Endothelial cell of umbilical vein (primary cell): Measurements from ENCODE around the gene ATF1. TPM values are rescaled to one million over a fixed set of nuclear protein-coding genes. Genes with fewer than 3 reads are reported as not detected.

Experiments
- BruUV-seq: library from RNA; stranded (reverse); fragments of 400-500 nt; replicated peaks from 2 replicates; lab custom pipeline; 2021; lab: Mats Ljungman, UMichigan
- CTCF ChIA-PET: fragments of 300-600, 350-600 bp; sonication (Branson Sonifier 250); formaldehyde crosslinking; loops from one replicate; lab custom pipeline; 2021; ENCODE audit warnings: antibody characterized with exemption, inconsistent platforms; lab: Charles Lee
- POLR2A ChIA-PET: fragments of 300-600, 350-600 bp; sonication (Branson Sonifier 250); formaldehyde crosslinking; loops from one replicate; lab custom pipeline; 2021; ENCODE audit warnings: antibody characterized with exemption, inconsistent platforms; lab: Charles Lee
- DNase-seq: peaks from one replicate; pipeline ENCODE4 v3.0.0-alpha.2; 2011; ENCODE audit warnings: low read depth, low spot score
- FAIRE-seq: peaks from 2 replicates; lab custom pipeline; 2011; peaks lifted over from hg19 to GRCh38; lab: Jason Lieb, UNC
- H2AFZ ChIP-seq: 2 replicates; pipeline ENCODE4 v1.6.0; 2012; ENCODE audit warnings: low read depth, low read length, control low read depth, inconsistent platforms
- H3K27ac ChIP-seq: 2 replicates; pipeline ENCODE4 v1.5.1; 2011; ENCODE audit warnings: low read depth, mild to moderate bottlenecking, control low read depth, low read length, moderate library complexity; ENCODE audit not compliant: insufficient read depth
- H3K27me3 ChIP-seq, 2 experiments: 2 replicates each; pipeline versions ENCODE4 v1.6.0 to v1.6.1; 2011; ENCODE audit warnings: low read length in 2 of 2, mixed read lengths in 1 of 2; ENCODE audit not compliant: control insufficient read depth in 2 of 2, insufficient read depth in 2 of 2
- H3K36me3 ChIP-seq, 2 experiments: 2 replicates in 1 of 2; 3 replicates in 1 of 2; pipeline ENCODE4 v1.5.1; 2011; ENCODE audit warnings: low read length in 2 of 2, mild to moderate bottlenecking in 1 of 2, moderate library complexity in 1 of 2; ENCODE audit not compliant: control insufficient read depth in 2 of 2, insufficient read depth in 2 of 2; ENCODE audit errors: extremely low read depth in 1 of 2
- H3K4me1 ChIP-seq: 3 replicates; pipeline ENCODE4 v1.5.1; 2011; ENCODE audit warnings: mild to moderate bottlenecking, low read length; ENCODE audit not compliant: control insufficient read depth, insufficient read depth; ENCODE audit errors: extremely low read depth
- H3K4me2 ChIP-seq: 2 replicates; pipeline ENCODE4 v1.6.1; 2011; ENCODE audit warnings: low read length, control low read depth, mixed read lengths; ENCODE audit not compliant: insufficient read depth
- H3K4me3 ChIP-seq, 3 experiments: fragments of 200-600 bp in 1 of 3; sonication (generic), shearing (Covaris generic) in 1 of 3; replicated peaks in 1 of 3; 2 replicates each; pipeline ENCODE4 v1.5.1; 2011 to 2016; ENCODE audit warnings: control low read depth in 3 of 3, low read length in 3 of 3, mild to moderate bottlenecking in 2 of 3, inconsistent platforms in 1 of 3, low read depth in 1 of 3, moderate library complexity in 1 of 3; ENCODE audit not compliant: insufficient read depth in 1 of 3
- H3K79me2 ChIP-seq: 2 replicates; pipeline ENCODE4 v1.6.0; 2012; ENCODE audit warnings: low read length, inconsistent platforms; ENCODE audit not compliant: control insufficient read depth, insufficient read depth
- H3K9ac ChIP-seq: replicated peaks from 2 replicates; pipeline ENCODE3; 2011; ENCODE audit warnings: low read length, control low read depth; ENCODE audit not compliant: insufficient read depth; ENCODE audit errors: extremely low read depth
- H3K9me1 ChIP-seq: replicated peaks from 3 replicates; pipeline ENCODE4 v1.6.0; 2011; ENCODE audit warnings: mild to moderate bottlenecking, low read length; ENCODE audit not compliant: control insufficient read depth, insufficient read depth; ENCODE audit errors: extremely low read depth
- H3K9me3 ChIP-seq: replicated peaks from 2 replicates; pipeline ENCODE4 v1.5.1; 2012; ENCODE audit warnings: low read length, inconsistent platforms; ENCODE audit not compliant: control insufficient read depth, insufficient read depth
- H4K20me1 ChIP-seq: replicated peaks from 2 replicates; pipeline ENCODE3; 2011; ENCODE audit warnings: mild to moderate bottlenecking, low read length; ENCODE audit not compliant: control insufficient read depth, insufficient read depth; ENCODE audit errors: extremely low read depth
- EZH2 ChIP-seq: IDR thresholded peaks from 2 replicates; pipeline ENCODE4 v1.6.1; 2012; ENCODE audit warnings: borderline replicate concordance, low read depth, mild to moderate bottlenecking, moderate library complexity, low read length, inconsistent platforms; ENCODE audit not compliant: severe bottlenecking
- FOS ChIP-seq: IDR thresholded peaks from 2 replicates; pipeline ENCODE4 v1.6.1; 2011; ENCODE audit warnings: mild to moderate bottlenecking, low read length, moderate library complexity, borderline replicate concordance; ENCODE audit not compliant: insufficient read depth
- GATA2 ChIP-seq: IDR thresholded peaks from 2 replicates; pipeline ENCODE4 v1.7.0; 2011; ENCODE audit warnings: low read depth, mild to moderate bottlenecking, moderate library complexity, mixed read lengths, low read length; ENCODE audit not compliant: insufficient read length, insufficient read depth
- JUN ChIP-seq: IDR thresholded peaks from 2 replicates; pipeline ENCODE4 v1.6.1; 2011; ENCODE audit warnings: borderline replicate concordance, low read depth; ENCODE audit not compliant: insufficient read length, insufficient read depth
- MYC ChIP-seq: IDR thresholded peaks from one replicate; pipeline ENCODE4 v1.6.1; 2011; ENCODE audit warnings: mild to moderate bottlenecking, low read depth, low read length
- POLR2A ChIP-seq: IDR thresholded peaks from 2 replicates; pipeline ENCODE4 v1.6.1; 2012; ENCODE audit warnings: low read depth, mild to moderate bottlenecking, control low read depth, low read length
- POLR2AphosphoS5 ChIP-seq: IDR thresholded peaks from 2 replicates; pipeline ENCODE4 v1.6.1; 2012; ENCODE audit warnings: low read depth, mild to moderate bottlenecking, control low read depth, low read length, moderate library complexity; ENCODE audit not compliant: insufficient read depth
- dilution Hi-C: fragments of 300-500 bp; cut with MboI; formaldehyde crosslinking; loops from one replicate; pipeline ENCODE4 v1.15.0; 2019; ENCODE audit warnings: low sequenced_read_pairs; ENCODE audit not compliant: extremely low pct_ligation_motif_present
- intact Hi-C: fragments of 100-400 bp; cut with micrococcal nuclease; formaldehyde crosslinking; loops from one replicate; pipeline ENCODE4 v1.10.0; 2022
- polyA plus RNA-seq, 4 experiments: library from polyadenylated mRNA; depleted of rRNA in 3 of 4; stranded (reverse) in 3 of 4; unstranded in 1 of 4; fragments of >200 nt; gene quantifications; 2 replicates each; pipeline versions ENCODE4 v1.2.1 to v1.2.3, GENCODE V29; 2011 to 2012; ENCODE audit warnings: missing spikeins in 1 of 4
- total RNA-seq: library from RNA; stranded (reverse); gene quantifications from 2 replicates; pipeline ENCODE4 v1.2.3, GENCODE V29; 2021
- TF ChIP-seq, protein P1 (sequence below): IDR thresholded peaks from 2 replicates; pipeline ENCODE4 v1.6.1; 2011; ENCODE audit not compliant: insufficient read depth, insufficient read length
- TF ChIP-seq, protein P2 (sequence below), 2 donors: IDR thresholded peaks; 1 replicate in 1 of 2; 2 replicates in 1 of 2; pipeline ENCODE4 v1.5.1; 2011; ENCODE audit warnings: low read length in 2 of 2, mild to moderate bottlenecking in 2 of 2, moderate library complexity in 2 of 2, control low read depth in 1 of 2, inconsistent platforms in 1 of 2, low read depth in 1 of 2; ENCODE audit not compliant: insufficient read depth in 1 of 2; ENCODE audit errors: extremely low read depth in 1 of 2

The ATF1 gene
- total and polyA plus RNA-seq, 2 donors (not counting 3 experiments of a cell fraction or from before 2014, with no cell fraction given): 14.5 to 26.7 TPM

DNA sequence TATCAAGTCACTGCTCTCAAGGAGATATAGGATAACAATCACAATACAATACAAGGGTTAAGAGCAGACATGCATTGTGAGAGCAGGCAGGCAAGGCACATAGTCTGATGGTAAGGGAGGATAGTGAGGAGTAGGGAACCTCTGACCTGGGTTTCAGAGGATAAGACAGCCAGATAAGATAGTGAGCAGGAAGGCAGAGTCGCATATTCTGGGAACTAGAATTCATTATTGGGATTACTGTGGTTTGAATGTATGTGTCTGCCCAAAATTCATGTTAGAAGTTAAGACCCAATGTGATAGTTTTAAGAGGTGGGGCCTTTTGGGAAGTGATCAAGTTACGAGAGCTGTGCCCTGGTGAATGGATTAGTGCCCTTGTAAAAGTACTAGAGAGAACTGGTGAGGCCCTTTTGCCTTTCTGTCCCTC, 14.4 kb upstream of the ATF1 start:
- no peak for FAIRE-seq
- TF ChIP-seq JUN (no peak), POLR2A (no peak), GATA2 (no peak), POLR2AphosphoS5 (no peak), EZH2 (no peak), MYC (no peak), FOS (no peak)
- TF ChIP-seq, protein P1, sequence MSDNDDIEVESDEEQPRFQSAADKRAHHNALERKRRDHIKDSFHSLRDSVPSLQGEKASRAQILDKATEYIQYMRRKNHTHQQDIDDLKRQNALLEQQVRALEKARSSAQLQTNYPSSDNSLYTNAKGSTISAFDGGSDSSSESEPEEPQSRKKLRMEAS: no peak
- TF ChIP-seq, protein P2, sequence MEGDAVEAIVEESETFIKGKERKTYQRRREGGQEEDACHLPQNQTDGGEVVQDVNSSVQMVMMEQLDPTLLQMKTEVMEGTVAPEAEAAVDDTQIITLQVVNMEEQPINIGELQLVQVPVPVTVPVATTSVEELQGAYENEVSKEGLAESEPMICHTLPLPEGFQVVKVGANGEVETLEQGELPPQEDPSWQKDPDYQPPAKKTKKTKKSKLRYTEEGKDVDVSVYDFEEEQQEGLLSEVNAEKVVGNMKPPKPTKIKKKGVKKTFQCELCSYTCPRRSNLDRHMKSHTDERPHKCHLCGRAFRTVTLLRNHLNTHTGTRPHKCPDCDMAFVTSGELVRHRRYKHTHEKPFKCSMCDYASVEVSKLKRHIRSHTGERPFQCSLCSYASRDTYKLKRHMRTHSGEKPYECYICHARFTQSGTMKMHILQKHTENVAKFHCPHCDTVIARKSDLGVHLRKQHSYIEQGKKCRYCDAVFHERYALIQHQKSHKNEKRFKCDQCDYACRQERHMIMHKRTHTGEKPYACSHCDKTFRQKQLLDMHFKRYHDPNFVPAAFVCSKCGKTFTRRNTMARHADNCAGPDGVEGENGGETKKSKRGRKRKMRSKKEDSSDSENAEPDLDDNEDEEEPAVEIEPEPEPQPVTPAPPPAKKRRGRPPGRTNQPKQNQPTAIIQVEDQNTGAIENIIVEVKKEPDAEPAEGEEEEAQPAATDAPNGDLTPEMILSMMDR (IDR thresholded peaks at IDR 0.05; ENCODE audit: extremely low read depth in 1 of 2, insufficient read depth in 1 of 2, low read depth in 1 of 2, low read length in 2 of 2): no peak

More for the DNA sequence above, 14.4 kb upstream of the ATF1 start:
- DNase-seq: no peak
- no peak overlapping the region for H3K27ac ChIP-seq
- no peaks in the 10 kb centered on the region for H4K20me1 ChIP-seq
- POLR2A ChIA-PET: no interaction called here
- H3K36me3 ChIP-seq: peaks cover 2 to 11% of the 10 kb centered on the region in 2 experiments
- H3K9me3 ChIP-seq: no peaks in the 10 kb centered on the region
- intact Hi-C loops (no loop called here), dilution Hi-C loops (no loop called here)
- no peaks in the 10 kb centered on the region for H3K9me1 ChIP-seq
- BruUV-seq: no TSS peak
- no peak overlapping the region for H3K9ac ChIP-seq
- H2AFZ ChIP-seq: no peak overlapping the region
- no peaks in the 10 kb centered on the region for H3K27me3 ChIP-seq
- H3K4me1 ChIP-seq: no peaks in the 10 kb centered on the region
- H3K4me2 ChIP-seq: no peak overlapping the region
- CTCF ChIA-PET: interaction anchor here (0.6 to 1.3 kb wide), 2 partner anchors 18 to 76 kb away, joined by 3 read pairs; no protein-coding TSS in a partner anchor
- no peak overlapping the region for H3K4me3 ChIP-seq
- H3K79me2 ChIP-seq: no peaks in the 10 kb centered on the region
